GM10248 (cell line): ENCODE data around the gene DNM1.

ENCODE experiments used
- CTCF ChIA-PET: fragments of 300-600 bp; sonication (Branson Sonifier 250); formaldehyde crosslinking; extraction: SDS; loops from one replicate; lab custom pipeline; 2021; ENCODE audit warnings: antibody characterized with exemption; lab: Yijun Ruan, JAX
- POLR2A ChIA-PET: fragments of 350-650 bp; sonication (Branson Sonifier 250); formaldehyde crosslinking; extraction: SDS; loops from one replicate; lab custom pipeline; 2020; ENCODE audit warnings: antibody characterized with exemption; lab: Yijun Ruan, JAX
- DNase-seq: peaks from one replicate; pipeline ENCODE4 v3.0.0; 2012; ENCODE audit errors: extremely low spot score
- TF ChIP-seq, protein P1 (sequence below): IDR thresholded peaks from 2 replicates; pipeline ENCODE4 v1.5.1; 2012; ENCODE audit warnings: mild to moderate bottlenecking, low read depth; ENCODE audit errors: extremely low read depth, missing control alignments, control extremely low read depth

The DNM1 gene

GRCh38 chr9:128203024-128203706, at the start of gene DNM1:
TSS of gene DNM1 (plus strand) at chr9:128203379. CDS start at chr9:128203471, 92 bp downstream.
- ChIA-PET POLR2A (no interaction called here), CTCF (interaction anchor here (0.7 to 3.1 kb wide), 6 partner anchors 8 to 15 kb away, joined by 3 to 15 read pairs (median 4); no protein-coding TSS in a partner anchor)
- TF ChIP-seq, protein P1, sequence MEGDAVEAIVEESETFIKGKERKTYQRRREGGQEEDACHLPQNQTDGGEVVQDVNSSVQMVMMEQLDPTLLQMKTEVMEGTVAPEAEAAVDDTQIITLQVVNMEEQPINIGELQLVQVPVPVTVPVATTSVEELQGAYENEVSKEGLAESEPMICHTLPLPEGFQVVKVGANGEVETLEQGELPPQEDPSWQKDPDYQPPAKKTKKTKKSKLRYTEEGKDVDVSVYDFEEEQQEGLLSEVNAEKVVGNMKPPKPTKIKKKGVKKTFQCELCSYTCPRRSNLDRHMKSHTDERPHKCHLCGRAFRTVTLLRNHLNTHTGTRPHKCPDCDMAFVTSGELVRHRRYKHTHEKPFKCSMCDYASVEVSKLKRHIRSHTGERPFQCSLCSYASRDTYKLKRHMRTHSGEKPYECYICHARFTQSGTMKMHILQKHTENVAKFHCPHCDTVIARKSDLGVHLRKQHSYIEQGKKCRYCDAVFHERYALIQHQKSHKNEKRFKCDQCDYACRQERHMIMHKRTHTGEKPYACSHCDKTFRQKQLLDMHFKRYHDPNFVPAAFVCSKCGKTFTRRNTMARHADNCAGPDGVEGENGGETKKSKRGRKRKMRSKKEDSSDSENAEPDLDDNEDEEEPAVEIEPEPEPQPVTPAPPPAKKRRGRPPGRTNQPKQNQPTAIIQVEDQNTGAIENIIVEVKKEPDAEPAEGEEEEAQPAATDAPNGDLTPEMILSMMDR = peak; percentile 98
- peak; percentile 98 for DNase-seq

DNA sequence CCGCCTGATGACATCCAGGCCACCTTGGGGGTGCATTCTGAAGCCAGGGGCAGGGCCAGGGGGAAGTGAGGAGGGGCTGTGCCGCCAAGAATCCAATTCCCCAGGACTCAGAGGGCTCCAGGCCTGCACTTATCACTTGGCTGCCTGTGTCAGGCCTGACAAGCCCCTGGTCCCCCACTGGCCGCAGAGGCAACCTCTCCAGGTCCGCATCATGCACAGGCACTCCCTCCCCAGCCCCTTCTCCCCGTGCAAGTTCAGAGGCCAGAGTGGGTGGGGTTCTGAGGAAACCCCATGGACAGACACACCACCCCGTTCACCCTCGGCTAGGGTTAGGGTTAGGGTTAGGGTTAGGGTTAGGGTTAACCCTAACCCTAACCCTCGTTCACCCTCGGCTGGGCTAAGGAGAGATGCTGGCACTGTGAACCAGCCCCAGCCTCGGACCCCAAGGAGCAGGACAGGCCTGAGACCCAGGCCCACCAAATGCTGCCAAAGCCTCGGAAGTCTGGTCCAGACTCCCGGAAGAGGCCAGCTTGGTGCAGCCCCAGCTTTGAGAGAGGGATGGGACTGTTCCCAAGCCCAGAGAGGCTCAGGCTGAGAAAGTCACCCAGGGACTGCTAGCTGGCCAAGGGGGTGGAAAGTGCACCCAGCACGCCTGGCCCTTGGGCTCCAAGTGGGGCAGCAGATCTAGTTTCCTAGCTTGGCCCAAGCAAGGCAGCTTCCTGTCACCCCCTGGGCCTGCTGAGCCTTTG, 49.1 kb upstream of the DNM1 start:
- TF ChIP-seq, protein P1 = no peak
- ChIA-PET CTCF (no interaction called here), POLR2A (no interaction called here)
- DNase-seq = no peak

GRCh38 chr9:128155736-128156500, 47.3 kb upstream of the DNM1 start:
- TF ChIP-seq, protein P1 = no peak
- CTCF ChIA-PET = interaction anchor here (1.2 to 2.7 kb wide), 4 partner anchors 20 to 40 kb away, joined by 3 to 9 read pairs (median 4); partner anchors contain the start of gene CIZ1
- no peak for DNase-seq
- POLR2A ChIA-PET = interaction anchor here (0.6 kb wide), 1 partner anchor 29 kb away, joined by 4 read pairs; no protein-coding TSS in a partner anchor

GRCh38 chr9:128159522-128159783, 43.7 kb upstream of the DNM1 start:
- DNase-seq = peak; percentile 62
- ChIA-PET CTCF (interaction anchor here (1.4 to 1.7 kb wide), 4 partner anchors 8 to 115 kb away, joined by 3 to 5 read pairs (median 3); no protein-coding TSS in a partner anchor), POLR2A (interaction anchor here (0.6 to 1.1 kb wide), 4 partner anchors 12 to 347 kb away, joined by 3 to 6 read pairs (median 3); no protein-coding TSS in a partner anchor)
- TF ChIP-seq, protein P1 = no peak

DNA sequence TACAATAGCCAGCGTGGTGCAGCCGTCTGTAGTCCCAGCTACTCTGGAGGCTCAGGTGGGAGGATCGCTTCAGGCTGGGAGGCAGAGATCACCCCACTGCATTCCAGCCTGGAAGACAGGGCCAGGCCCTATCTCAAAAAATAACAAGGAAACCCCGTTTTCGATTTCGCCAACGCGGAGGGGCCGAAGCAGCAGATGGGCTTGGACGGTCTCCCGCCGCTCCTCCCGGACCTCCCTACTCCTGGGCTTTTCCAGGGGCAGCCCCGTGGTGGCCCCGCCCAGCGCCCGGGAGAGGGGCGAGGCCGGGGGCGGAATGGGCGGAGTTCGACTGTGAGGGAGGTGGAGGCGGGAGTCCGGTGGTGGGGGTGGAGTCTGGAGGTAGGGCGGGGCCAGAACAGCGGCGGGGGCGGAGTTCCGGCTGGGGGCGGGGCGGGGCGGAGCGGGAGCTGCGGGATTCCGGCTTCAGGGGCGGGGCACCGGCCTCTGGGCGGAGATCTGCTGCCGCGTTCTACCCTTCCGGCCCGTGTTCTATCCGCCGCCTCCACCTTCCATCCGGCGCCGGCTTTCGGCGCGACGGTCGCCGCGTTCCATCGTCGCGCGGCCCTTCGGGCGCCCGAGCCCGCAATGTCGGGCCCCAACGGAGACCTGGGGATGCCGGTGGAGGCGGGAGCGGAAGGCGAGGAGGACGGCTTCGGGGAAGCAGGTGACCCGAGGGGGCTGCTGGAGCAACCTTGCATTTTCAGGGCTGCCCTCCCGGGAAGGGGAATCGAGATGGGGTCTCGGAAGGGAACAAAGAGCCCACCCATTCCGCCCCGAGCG, 43.2 kb upstream of the DNM1 start, which contains the start of gene BBLN:
TSS of gene BBLN (plus strand) at position 482 of the 819 bp plus-strand sequence. CDS start at position 625, 143 bp downstream.
- POLR2A ChIA-PET = interaction anchor here (0.6 to 1.1 kb wide), 4 partner anchors 12 to 347 kb away, joined by 3 to 6 read pairs (median 3); no protein-coding TSS in a partner anchor

More for the DNA sequence above, 43.2 kb upstream of the DNM1 start, which contains the start of gene BBLN:
- DNase-seq = peak; percentile 100
- TF ChIP-seq, protein P1 = no peak
- CTCF ChIA-PET = interaction anchor here (0.8 to 1.7 kb wide), 6 partner anchors 9 to 114 kb away, joined by 3 to 5 read pairs (median 4); no protein-coding TSS in a partner anchor
